H9 (cell line): Measurements from ENCODE around the gene ZNF746. TPM values are rescaled to one million over a fixed set of nuclear protein-coding genes. Genes with fewer than 3 reads are reported as not detected.

Experiments
- DNase-seq: peaks from one replicate; pipeline ENCODE4 v3.0.0-alpha.2; 2017
- H2AFZ ChIP-seq: one replicate; pipeline ENCODE4 v1.6.1; 2013; ENCODE audit warnings: mild to moderate bottlenecking, low read length, control low read depth, moderate library complexity
- H2AK5ac ChIP-seq: 2 replicates; pipeline ENCODE4 v1.6.1; 2013; ENCODE audit warnings: low read length, control low read depth, mixed read lengths; ENCODE audit not compliant: insufficient read length
- H2BK120ac ChIP-seq: one replicate; pipeline ENCODE4 v1.6.1; 2013; ENCODE audit warnings: low read depth, mild to moderate bottlenecking, low read length, control low read depth, inconsistent platforms; ENCODE audit not compliant: poor library complexity, severe bottlenecking
- H2BK12ac ChIP-seq: 2 replicates; pipeline ENCODE4 v1.6.1; 2013; ENCODE audit warnings: low read length, control low read depth, mixed read lengths, low read depth; ENCODE audit not compliant: insufficient read length
- H2BK15ac ChIP-seq: 2 replicates; pipeline ENCODE4 v1.6.1; 2013; ENCODE audit warnings: low read depth, low read length, control low read depth
- H2BK20ac ChIP-seq: one replicate; pipeline ENCODE4 v1.6.1; 2013; ENCODE audit warnings: low read depth, mild to moderate bottlenecking, low read length, control low read depth, inconsistent platforms; ENCODE audit not compliant: poor library complexity, severe bottlenecking
- H2BK5ac ChIP-seq: 2 replicates; pipeline ENCODE4 v1.6.1; 2013; ENCODE audit warnings: low read length, control low read depth, mixed read lengths; ENCODE audit not compliant: insufficient read length
- H3K14ac ChIP-seq: 2 replicates; pipeline ENCODE4 v1.6.1; 2013; ENCODE audit warnings: low read length, control low read depth; ENCODE audit not compliant: insufficient read depth
- H3K18ac ChIP-seq: 2 replicates; pipeline ENCODE4 v1.6.1; 2013; ENCODE audit warnings: low read depth, mild to moderate bottlenecking, mixed read lengths, low read length, control low read depth; ENCODE audit not compliant: insufficient read length
- H3K23ac ChIP-seq: 2 replicates; pipeline ENCODE4 v1.6.1; 2013; ENCODE audit warnings: low read length, control low read depth, mixed read lengths, low read depth; ENCODE audit not compliant: insufficient read length
- H3K23me2 ChIP-seq: 2 replicates; pipeline ENCODE4 v1.6.1; 2013; ENCODE audit warnings: low read depth, mild to moderate bottlenecking, mixed read lengths, low read length, control low read depth; ENCODE audit not compliant: insufficient read length, poor library complexity, severe bottlenecking
- H3K27ac ChIP-seq: 2 replicates; pipeline ENCODE4 v1.5.1; 2013; ENCODE audit warnings: low read length, control low read depth, mixed read lengths, low read depth; ENCODE audit not compliant: insufficient read length
- H3K27me3 ChIP-seq: 2 replicates; pipeline ENCODE4 v1.6.1; 2013; ENCODE audit warnings: low read length, control low read depth, inconsistent platforms; ENCODE audit not compliant: insufficient read depth
- H3K4ac ChIP-seq: 2 replicates; pipeline ENCODE4 v1.6.1; 2013; ENCODE audit warnings: low read depth, mild to moderate bottlenecking, control low read depth, inconsistent platforms, low read length, moderate library complexity
- H3K4me1 ChIP-seq: 2 replicates; pipeline ENCODE4 v1.6.1; 2013; ENCODE audit warnings: low read length, control low read depth, inconsistent platforms; ENCODE audit not compliant: insufficient read depth
- H3K4me2 ChIP-seq: 2 replicates; pipeline ENCODE4 v1.6.1; 2013; ENCODE audit warnings: low read length, control low read depth, mixed read lengths; ENCODE audit not compliant: insufficient read length, insufficient read depth
- H3K56ac ChIP-seq: 2 replicates; pipeline ENCODE4 v1.6.1; 2013; ENCODE audit warnings: low read depth, mild to moderate bottlenecking, mixed read lengths, low read length, control low read depth; ENCODE audit not compliant: insufficient read length
- H3K79me1 ChIP-seq: 2 replicates; pipeline ENCODE4 v1.6.1; 2013; ENCODE audit warnings: low read depth, mild to moderate bottlenecking, moderate library complexity, low read length, control low read depth, inconsistent platforms; ENCODE audit not compliant: insufficient read depth, poor library complexity, severe bottlenecking
- H3K79me2 ChIP-seq: 2 replicates; pipeline ENCODE4 v1.6.1; 2013; ENCODE audit warnings: low read length, control low read depth, inconsistent platforms; ENCODE audit not compliant: insufficient read depth
- H3K9ac ChIP-seq: 2 replicates; pipeline ENCODE4 v1.6.1; 2013; ENCODE audit warnings: low read length, control low read depth, mixed read lengths; ENCODE audit not compliant: insufficient read length; ENCODE audit errors: extremely low read depth
- H3K9me3 ChIP-seq: one replicate; pipeline ENCODE4 v1.6.1; 2013; ENCODE audit warnings: low read depth, low read length, inconsistent platforms; ENCODE audit not compliant: control insufficient read depth
- H3T11ph ChIP-seq: one replicate; pipeline ENCODE4 v1.6.1; 2013; ENCODE audit warnings: mild to moderate bottlenecking, low read length, control low read depth, inconsistent platforms
- H4K20me1 ChIP-seq: one replicate; pipeline ENCODE4 v1.6.1; 2013; ENCODE audit not compliant: control insufficient read depth, insufficient read length, insufficient read depth
- H4K5ac ChIP-seq: 2 replicates; pipeline ENCODE4 v1.6.1; 2013; ENCODE audit warnings: low read depth, mild to moderate bottlenecking, mixed read lengths, low read length, control low read depth; ENCODE audit not compliant: insufficient read length
- H4K8ac ChIP-seq: replicated peaks from 2 replicates; pipeline ENCODE4 v1.6.1; 2013; ENCODE audit warnings: low read length, control low read depth, mixed read lengths, low read depth; ENCODE audit not compliant: insufficient read length
- H4K91ac ChIP-seq: 2 replicates; pipeline ENCODE4 v1.6.1; 2013; ENCODE audit warnings: low read depth, mild to moderate bottlenecking, moderate library complexity, mixed read lengths, low read length, control low read depth; ENCODE audit not compliant: insufficient read length
- H3K27ac Mint-ChIP-seq, 3 experiments: 2 replicates in 2 of 3; 3 replicates in 1 of 3; pipeline ENCODE4 v1.8.0; 2020 to 2021; ENCODE audit warnings: mixed read lengths in 3 of 3, mild to moderate bottlenecking in 1 of 3, moderate library complexity in 1 of 3
- H3K27me3 Mint-ChIP-seq: 2 replicates; pipeline ENCODE4 v1.8.0; 2021; ENCODE audit warnings: low read depth, mild to moderate bottlenecking, moderate library complexity, mixed read lengths
- H3K36me3 Mint-ChIP-seq, 3 experiments: 2 replicates in 2 of 3; 3 replicates in 1 of 3; pipeline ENCODE4 v1.8.0; 2020 to 2021; ENCODE audit warnings: low read depth in 3 of 3, mixed read lengths in 3 of 3; ENCODE audit not compliant: insufficient read depth in 1 of 3
- H3K4me1 Mint-ChIP-seq, 2 experiments: 2 replicates each; pipeline ENCODE4 v1.8.0; 2020; ENCODE audit warnings: mixed read lengths in 2 of 2
- H3K4me3 Mint-ChIP-seq, 2 experiments: 2 replicates in 1 of 2; 3 replicates in 1 of 2; pipeline ENCODE4 v1.8.0; 2020 to 2021; ENCODE audit warnings: mild to moderate bottlenecking in 2 of 2, mixed read lengths in 2 of 2, moderate library complexity in 1 of 2
- H3K9me3 Mint-ChIP-seq, 2 experiments: 2 replicates in 1 of 2; 3 replicates in 1 of 2; pipeline ENCODE4 v1.8.0; 2020; ENCODE audit warnings: mild to moderate bottlenecking in 2 of 2, mixed read lengths in 2 of 2, moderate library complexity in 1 of 2
- WGBS: extraction: QIAGEN DNeasy Blood & Tissue Kit; methylation state at CpG from one replicate; pipeline ENCODE4 v1.1.7; 2013; ENCODE audit warnings: missing lambda C conversion rate, low lambda C conversion rate, mixed read lengths; ENCODE audit not compliant: insufficient read length; ENCODE audit errors: extremely low coverage; 5-methylcytosine and 5-hydroxymethylcytosine counted together
- total RNA-seq: library from RNA; stranded (reverse); gene quantifications from 2 replicates; pipeline ENCODE4 v1.2.1, GENCODE V29; 2021
- TF ChIP-seq, protein P1 (sequence below): fragments of 200-600 bp; sonication (generic); conservative IDR thresholded peaks from 3 replicates; pipeline ENCODE4 v1.8.0; 2021; ENCODE audit warnings: antibody characterized with exemption, mild to moderate bottlenecking

ZNF746 gene
- total RNA-seq, 1 experiment from 2014 or later = 26.7 TPM

DNA sequence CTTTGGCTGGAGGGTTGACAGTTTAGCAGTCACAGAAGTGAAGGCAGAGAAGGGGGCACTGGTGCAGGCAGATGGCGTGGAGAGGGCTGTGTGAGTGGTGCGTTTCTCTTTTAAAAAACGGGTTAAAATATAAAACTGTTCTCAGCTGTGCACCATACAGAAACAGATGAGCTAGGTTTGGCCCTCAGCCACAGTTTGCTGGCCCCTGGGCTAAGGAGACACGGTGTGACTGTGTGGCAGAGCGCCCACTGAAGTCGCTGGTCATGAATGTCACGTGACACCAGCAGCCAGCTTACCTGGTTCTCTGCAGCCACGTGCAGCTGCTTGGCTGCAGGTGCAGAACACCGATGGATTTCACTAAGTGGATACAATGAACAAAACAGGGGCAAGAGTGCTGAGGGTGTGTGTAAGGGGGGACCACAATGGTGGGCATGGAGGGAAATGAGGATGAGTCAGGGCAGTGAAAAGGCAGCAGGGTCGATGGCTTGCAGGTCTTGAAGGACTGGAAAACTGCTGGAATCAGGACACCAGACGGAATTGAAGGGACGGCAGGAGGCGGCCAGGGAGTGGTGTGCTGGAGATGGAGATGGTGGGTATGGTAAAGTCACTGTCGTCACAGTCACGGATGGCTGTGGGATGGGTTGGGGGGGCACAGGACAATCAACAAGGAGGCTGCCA, 7.4 kb downstream of the ZNF746 start:
- Mint-ChIP-seq H3K27ac (no peak overlapping the region; a peak in 2 of 7 replicates), H3K27me3 (no peaks in the 10 kb centered on the region), H3K4me1 (peaks cover 0 to 3% of the 10 kb centered on the region in 2 experiments; a peak in 1 of 4 replicates), H3K9me3 (no peaks in the 10 kb centered on the region), H3K36me3 (peaks cover 52 to 86% (median 79%) of the 10 kb centered on the region in 3 experiments; a peak in 6 of 7 replicates), H3K4me3 (no peak overlapping the region)
- Histone ChIP-seq H2AFZ (no peak overlapping the region), H3K56ac (no peak overlapping the region), H2BK15ac (no peak overlapping the region), H2BK5ac (no peak overlapping the region), H3K23ac (no peak overlapping the region), H3K23me2 (no peaks in the 10 kb centered on the region), H2AK5ac (no peak overlapping the region), H3K4me2 (no peak overlapping the region), H3K14ac (no peak overlapping the region), H3K9me3 (no peaks in the 10 kb centered on the region), H4K91ac (no peak overlapping the region), H3K79me1 (peaks cover 2% of the 10 kb centered on the region), H4K5ac (no peak overlapping the region), H3K4me1 (no peaks in the 10 kb centered on the region), H3K27me3 (no peaks in the 10 kb centered on the region), H3K9ac (no peak overlapping the region), H3T11ph (no peak overlapping the region), H2BK20ac (no peak overlapping the region), H3K18ac (no peak overlapping the region), H2BK120ac (no peak overlapping the region), H3K27ac (no peak overlapping the region), H4K8ac (no peak overlapping the region), H2BK12ac (no peak overlapping the region), H3K79me2 (0 out of 2 replicates have a peak, but pooled peaks cover under 1% of the 10 kb centered on the region), H4K20me1 (peaks cover 3% of the 10 kb centered on the region), H3K4ac (no peak overlapping the region)
- TF ChIP-seq, protein P1, sequence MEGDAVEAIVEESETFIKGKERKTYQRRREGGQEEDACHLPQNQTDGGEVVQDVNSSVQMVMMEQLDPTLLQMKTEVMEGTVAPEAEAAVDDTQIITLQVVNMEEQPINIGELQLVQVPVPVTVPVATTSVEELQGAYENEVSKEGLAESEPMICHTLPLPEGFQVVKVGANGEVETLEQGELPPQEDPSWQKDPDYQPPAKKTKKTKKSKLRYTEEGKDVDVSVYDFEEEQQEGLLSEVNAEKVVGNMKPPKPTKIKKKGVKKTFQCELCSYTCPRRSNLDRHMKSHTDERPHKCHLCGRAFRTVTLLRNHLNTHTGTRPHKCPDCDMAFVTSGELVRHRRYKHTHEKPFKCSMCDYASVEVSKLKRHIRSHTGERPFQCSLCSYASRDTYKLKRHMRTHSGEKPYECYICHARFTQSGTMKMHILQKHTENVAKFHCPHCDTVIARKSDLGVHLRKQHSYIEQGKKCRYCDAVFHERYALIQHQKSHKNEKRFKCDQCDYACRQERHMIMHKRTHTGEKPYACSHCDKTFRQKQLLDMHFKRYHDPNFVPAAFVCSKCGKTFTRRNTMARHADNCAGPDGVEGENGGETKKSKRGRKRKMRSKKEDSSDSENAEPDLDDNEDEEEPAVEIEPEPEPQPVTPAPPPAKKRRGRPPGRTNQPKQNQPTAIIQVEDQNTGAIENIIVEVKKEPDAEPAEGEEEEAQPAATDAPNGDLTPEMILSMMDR = no peak
- DNase-seq = no peak
- no CpG with 5 or more reads among the region's 15 CpGs for WGBS
